Measurements from ENCODE around the gene BABAM2. TPM values are rescaled to one million over a fixed set of nuclear protein-coding genes. Genes with fewer than 3 reads are reported as not detected.

Gene BABAM2
- total and polyA plus RNA-seq, 9 of the 15 experiments (the other 6 are each of a cell fraction or from before 2014, with no cell fraction given): 10.9 to 37.4 (median 25.6) TPM

GRCh38 chr2:28096421-28096820 lies 205.9 kb downstream of the BABAM2 start:
- no peak for TF ChIP-seq MCM5 (IDR thresholded peaks at IDR 0.05; ENCODE audit: low read depth)
- no peak for TF ChIP-seq ELK1 (CRISPR knock-in tag; IDR thresholded peaks at IDR 0.05)
- no peak for TF ChIP-seq ZNF165 (CRISPR knock-in tag; IDR thresholded peaks at IDR 0.05; ENCODE audit: borderline replicate concordance)
- TF ChIP-seq THAP7 (CRISPR knock-in tag; IDR thresholded peaks at IDR 0.05): no peak
- no peak for TF ChIP-seq RBFOX2 (IDR thresholded peaks at IDR 0.05; ENCODE audit: low read depth, low read length)
- no peak for TF ChIP-seq FOXJ3 (CRISPR knock-in tag; IDR thresholded peaks at IDR 0.05)
- no peak for TF ChIP-seq CBX8 (IDR thresholded peaks at IDR 0.05; ENCODE audit: borderline replicate concordance, extremely low read depth, low read depth, low read length, poor library complexity, severe bottlenecking)
- no peak for TF ChIP-seq CBX5 (IDR thresholded peaks at IDR 0.05; ENCODE audit: borderline replicate concordance, low read depth)
- no peak for TF ChIP-seq ZNF175 (CRISPR knock-in tag; IDR thresholded peaks at IDR 0.05; ENCODE audit: low read depth)
- TF ChIP-seq AFF4 (CRISPR knock-in tag; IDR thresholded peaks at IDR 0.05): no peak
- TF ChIP-seq PYGO2 (tag; IDR thresholded peaks at IDR 0.05): no peak
- TF ChIP-seq RNF2 (IDR thresholded peaks at IDR 0.05): no peak
- no peak for TF ChIP-seq ZNF445 (CRISPR knock-in tag; IDR thresholded peaks at IDR 0.05; ENCODE audit: low read depth)
- TF ChIP-seq ZNF75A (CRISPR knock-in tag; IDR thresholded peaks at IDR 0.05): no peak
- TF ChIP-seq SNRNP70 (optimal IDR thresholded peaks at IDR 0.05; ENCODE audit: low read depth, low read length): no peak
- no peak for TF ChIP-seq CREB1 (IDR thresholded peaks at IDR 0.05)
- TF ChIP-seq CREB1 (CRISPR knock-in tag; IDR thresholded peaks at IDR 0.05): no peak
- no peak for TF ChIP-seq BMI1 (IDR thresholded peaks at IDR 0.05; ENCODE audit: low read length)
- TF ChIP-seq ELK3 (CRISPR knock-in tag; IDR thresholded peaks at IDR 0.05): no peak
- DNase-seq (ENCODE audit: extremely low read depth in 1 of 4, low spot score in 3 of 4) (no peak), FAIRE-seq (no peak), ATAC-seq (no peak)
- Histone ChIP-seq H3K4me1 (replicated peaks in 1 of 2; ENCODE audit: control insufficient read depth in 2 of 2, insufficient read depth in 2 of 2, low read length in 2 of 2) (no peaks in the 10 kb centered on the region; a peak in 1 of 5 replicates), H3K9me3 (replicated peaks; ENCODE audit: control insufficient read depth, insufficient read depth, low read depth, low read length) (no peaks in the 10 kb centered on the region), H3K79me2 (ENCODE audit: control insufficient read depth, insufficient read depth, low read length) (no peaks in the 10 kb centered on the region), H3K9ac (ENCODE audit: insufficient read depth in 1 of 2, low read depth in 2 of 2, low read length in 2 of 2) (no peak overlapping the region), H3K4me2 (ENCODE audit: insufficient read depth, low read length) (no peak overlapping the region), H3K9me1 (ENCODE audit: control insufficient read depth, insufficient read depth, low read length) (no peaks in the 10 kb centered on the region), H3K27me3 (ENCODE audit: control insufficient read depth in 2 of 2, insufficient read depth in 2 of 2, low read length in 2 of 2) (no peaks in the 10 kb centered on the region), H3K36me3 (ENCODE audit: control insufficient read depth, insufficient read depth, low read length) (no peaks in the 10 kb centered on the region), H2AFZ (ENCODE audit: low read depth, low read length) (no peak overlapping the region), H4K20me1 (replicated peaks; ENCODE audit: control insufficient read depth, insufficient read depth, low read length) (no peaks in the 10 kb centered on the region), H3K27ac (ENCODE audit: extremely low read depth, low read depth, low read length) (no peak overlapping the region), H3K4me3 (no peak overlapping the region)
- ChIA-PET CTCF (ENCODE audit: low intra/inter-chr PET ratio) (no interaction called here), POLR2A (interaction anchor here (1.5 kb wide), 1 partner anchor 9 kb away, joined by 6 read pairs; no protein-coding TSS in a partner anchor)
- intact Hi-C loops (cut with micrococcal nuclease) (no loop called here), in situ Hi-C loops (cut with MboI) (no loop called here)
- no TSS peak for BruUV-seq (replicated peaks)
- 9% methylated on average over 2 of the region's 2 CpGs for WGBS (ENCODE audit: insufficient coverage, low coverage, missing lambda C conversion rate)
